Endothelial cell of umbilical vein (primary cell): ENCODE results near the gene CLDN9. TPM values are rescaled to one million over a fixed set of nuclear protein-coding genes. Genes with fewer than 3 reads are reported as not detected.

ENCODE experiments used
- BruUV-seq: library from RNA; stranded (reverse); fragments of 400-500 nt; replicated peaks from 2 replicates; lab custom pipeline; 2021; lab: Mats Ljungman, UMichigan
- CTCF ChIA-PET: fragments of 300-600, 350-600 bp; sonication (Branson Sonifier 250); formaldehyde crosslinking; loops from one replicate; lab custom pipeline; 2021; ENCODE audit warnings: antibody characterized with exemption, inconsistent platforms; lab: Charles Lee
- POLR2A ChIA-PET: fragments of 300-600, 350-600 bp; sonication (Branson Sonifier 250); formaldehyde crosslinking; loops from one replicate; lab custom pipeline; 2021; ENCODE audit warnings: antibody characterized with exemption, inconsistent platforms; lab: Charles Lee
- DNase-seq: peaks from one replicate; pipeline ENCODE4 v3.0.0-alpha.2; 2011; ENCODE audit warnings: low read depth, low spot score
- FAIRE-seq: peaks from 2 replicates; lab custom pipeline; 2011; peaks lifted over from hg19 to GRCh38; lab: Jason Lieb, UNC
- H2AFZ ChIP-seq: 2 replicates; pipeline ENCODE4 v1.6.0; 2012; ENCODE audit warnings: low read depth, low read length, control low read depth, inconsistent platforms
- H3K27ac ChIP-seq: 2 replicates; pipeline ENCODE4 v1.5.1; 2011; ENCODE audit warnings: low read depth, mild to moderate bottlenecking, control low read depth, low read length, moderate library complexity; ENCODE audit not compliant: insufficient read depth
- H3K27me3 ChIP-seq, 2 experiments: 2 replicates each; pipeline versions ENCODE4 v1.6.0 to v1.6.1; 2011; ENCODE audit warnings: low read length in 2 of 2, mixed read lengths in 1 of 2; ENCODE audit not compliant: control insufficient read depth in 2 of 2, insufficient read depth in 2 of 2
- H3K36me3 ChIP-seq, 2 experiments: 2 replicates in 1 of 2; 3 replicates in 1 of 2; pipeline ENCODE4 v1.5.1; 2011; ENCODE audit warnings: low read length in 2 of 2, mild to moderate bottlenecking in 1 of 2, moderate library complexity in 1 of 2; ENCODE audit not compliant: control insufficient read depth in 2 of 2, insufficient read depth in 2 of 2; ENCODE audit errors: extremely low read depth in 1 of 2
- H3K4me1 ChIP-seq: 3 replicates; pipeline ENCODE4 v1.5.1; 2011; ENCODE audit warnings: mild to moderate bottlenecking, low read length; ENCODE audit not compliant: control insufficient read depth, insufficient read depth; ENCODE audit errors: extremely low read depth
- H3K4me2 ChIP-seq: 2 replicates; pipeline ENCODE4 v1.6.1; 2011; ENCODE audit warnings: low read length, control low read depth, mixed read lengths; ENCODE audit not compliant: insufficient read depth
- H3K4me3 ChIP-seq, 3 experiments: fragments of 200-600 bp in 1 of 3; sonication (generic), shearing (Covaris generic) in 1 of 3; replicated peaks in 1 of 3; 2 replicates each; pipeline ENCODE4 v1.5.1; 2011 to 2016; ENCODE audit warnings: control low read depth in 3 of 3, low read length in 3 of 3, mild to moderate bottlenecking in 2 of 3, inconsistent platforms in 1 of 3, low read depth in 1 of 3, moderate library complexity in 1 of 3; ENCODE audit not compliant: insufficient read depth in 1 of 3
- H3K79me2 ChIP-seq: 2 replicates; pipeline ENCODE4 v1.6.0; 2012; ENCODE audit warnings: low read length, inconsistent platforms; ENCODE audit not compliant: control insufficient read depth, insufficient read depth
- H3K9ac ChIP-seq: replicated peaks from 2 replicates; pipeline ENCODE3; 2011; ENCODE audit warnings: low read length, control low read depth; ENCODE audit not compliant: insufficient read depth; ENCODE audit errors: extremely low read depth
- H3K9me1 ChIP-seq: replicated peaks from 3 replicates; pipeline ENCODE4 v1.6.0; 2011; ENCODE audit warnings: mild to moderate bottlenecking, low read length; ENCODE audit not compliant: control insufficient read depth, insufficient read depth; ENCODE audit errors: extremely low read depth
- H3K9me3 ChIP-seq: replicated peaks from 2 replicates; pipeline ENCODE4 v1.5.1; 2012; ENCODE audit warnings: low read length, inconsistent platforms; ENCODE audit not compliant: control insufficient read depth, insufficient read depth
- H4K20me1 ChIP-seq: replicated peaks from 2 replicates; pipeline ENCODE3; 2011; ENCODE audit warnings: mild to moderate bottlenecking, low read length; ENCODE audit not compliant: control insufficient read depth, insufficient read depth; ENCODE audit errors: extremely low read depth
- EZH2 ChIP-seq: IDR thresholded peaks from 2 replicates; pipeline ENCODE4 v1.6.1; 2012; ENCODE audit warnings: borderline replicate concordance, low read depth, mild to moderate bottlenecking, moderate library complexity, low read length, inconsistent platforms; ENCODE audit not compliant: severe bottlenecking
- FOS ChIP-seq: IDR thresholded peaks from 2 replicates; pipeline ENCODE4 v1.6.1; 2011; ENCODE audit warnings: mild to moderate bottlenecking, low read length, moderate library complexity, borderline replicate concordance; ENCODE audit not compliant: insufficient read depth
- GATA2 ChIP-seq: IDR thresholded peaks from 2 replicates; pipeline ENCODE4 v1.7.0; 2011; ENCODE audit warnings: low read depth, mild to moderate bottlenecking, moderate library complexity, mixed read lengths, low read length; ENCODE audit not compliant: insufficient read length, insufficient read depth
- JUN ChIP-seq: IDR thresholded peaks from 2 replicates; pipeline ENCODE4 v1.6.1; 2011; ENCODE audit warnings: borderline replicate concordance, low read depth; ENCODE audit not compliant: insufficient read length, insufficient read depth
- MYC ChIP-seq: IDR thresholded peaks from one replicate; pipeline ENCODE4 v1.6.1; 2011; ENCODE audit warnings: mild to moderate bottlenecking, low read depth, low read length
- POLR2A ChIP-seq: IDR thresholded peaks from 2 replicates; pipeline ENCODE4 v1.6.1; 2012; ENCODE audit warnings: low read depth, mild to moderate bottlenecking, control low read depth, low read length
- POLR2AphosphoS5 ChIP-seq: IDR thresholded peaks from 2 replicates; pipeline ENCODE4 v1.6.1; 2012; ENCODE audit warnings: low read depth, mild to moderate bottlenecking, control low read depth, low read length, moderate library complexity; ENCODE audit not compliant: insufficient read depth
- dilution Hi-C: fragments of 300-500 bp; cut with MboI; formaldehyde crosslinking; loops from one replicate; pipeline ENCODE4 v1.15.0; 2019; ENCODE audit warnings: low sequenced_read_pairs; ENCODE audit not compliant: extremely low pct_ligation_motif_present
- intact Hi-C: fragments of 100-400 bp; cut with micrococcal nuclease; formaldehyde crosslinking; loops from one replicate; pipeline ENCODE4 v1.10.0; 2022
- polyA plus RNA-seq, 4 experiments: library from polyadenylated mRNA; depleted of rRNA in 3 of 4; stranded (reverse) in 3 of 4; unstranded in 1 of 4; fragments of >200 nt; gene quantifications; 2 replicates each; pipeline versions ENCODE4 v1.2.1 to v1.2.3, GENCODE V29; 2011 to 2012; ENCODE audit warnings: missing spikeins in 1 of 4
- total RNA-seq: library from RNA; stranded (reverse); gene quantifications from 2 replicates; pipeline ENCODE4 v1.2.3, GENCODE V29; 2021
- TF ChIP-seq, protein P1 (sequence below): IDR thresholded peaks from 2 replicates; pipeline ENCODE4 v1.6.1; 2011; ENCODE audit not compliant: insufficient read depth, insufficient read length
- TF ChIP-seq, protein P2 (sequence below), 2 donors: IDR thresholded peaks; 1 replicate in 1 of 2; 2 replicates in 1 of 2; pipeline ENCODE4 v1.5.1; 2011; ENCODE audit warnings: low read length in 2 of 2, mild to moderate bottlenecking in 2 of 2, moderate library complexity in 2 of 2, control low read depth in 1 of 2, inconsistent platforms in 1 of 2, low read depth in 1 of 2; ENCODE audit not compliant: insufficient read depth in 1 of 2; ENCODE audit errors: extremely low read depth in 1 of 2

The CLDN9 gene
- total and polyA plus RNA-seq, 2 donors (not counting 3 experiments of a cell fraction or from before 2014, with no cell fraction given): 0.06 TPM; not detected in 1

DNA sequence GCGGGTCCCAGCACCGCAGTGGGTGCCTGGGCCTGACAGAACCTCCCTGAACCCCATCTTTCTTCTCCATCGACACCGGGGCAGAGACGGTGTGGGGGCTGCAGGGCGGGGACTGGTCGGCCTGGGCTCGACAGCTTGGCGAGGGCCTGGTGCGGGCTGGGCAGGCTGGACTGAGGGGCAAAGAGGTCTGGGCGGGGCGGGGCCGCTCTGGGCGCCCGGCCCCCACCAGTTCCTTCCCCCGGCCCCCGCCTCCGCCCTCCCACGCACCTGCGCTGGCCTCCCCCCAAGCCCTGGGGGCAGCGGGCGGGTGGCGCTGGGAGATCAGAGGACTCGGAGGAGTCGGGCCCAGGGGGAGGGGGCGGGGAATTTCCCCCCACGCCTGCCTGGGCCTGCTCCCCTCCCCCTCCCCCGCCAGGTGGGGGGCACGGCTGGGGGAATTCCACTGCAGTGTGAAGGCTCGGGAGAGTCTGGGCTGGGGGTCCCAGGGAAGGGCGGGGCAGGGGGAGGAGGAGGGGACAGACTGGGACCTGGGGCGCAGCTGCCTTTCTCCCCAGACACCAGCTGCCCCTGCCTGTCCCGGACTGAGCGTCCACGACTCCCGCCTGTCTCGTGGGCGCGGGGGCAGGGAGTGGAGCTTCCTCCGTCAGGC is 49.5 kb upstream of the CLDN9 start:
- ChIA-PET CTCF (interaction anchor here (1.4 kb wide), 1 partner anchor 124 kb away, joined by 5 read pairs; no protein-coding TSS in a partner anchor), POLR2A (no interaction called here)
- Histone ChIP-seq H4K20me1 (no peaks in the 10 kb centered on the region), H3K9ac (no peak overlapping the region), H3K4me2 (no peak overlapping the region), H3K9me1 (no peaks in the 10 kb centered on the region), H3K9me3 (no peaks in the 10 kb centered on the region), H2AFZ (no peak overlapping the region), H3K27me3 (peaks cover 29 to 54% of the 10 kb centered on the region in 2 experiments), H3K79me2 (no peaks in the 10 kb centered on the region), H3K4me1 (peaks cover 7% of the 10 kb centered on the region), H3K36me3 (no peaks in the 10 kb centered on the region), H3K4me3 (no peak overlapping the region), H3K27ac (no peak overlapping the region)
- no TSS peak for BruUV-seq
- intact Hi-C loops (no loop called here), dilution Hi-C loops (no loop called here)
- no peak for DNase-seq
- FAIRE-seq: no peak
- no peak for TF ChIP-seq POLR2A
- TF ChIP-seq MYC: no peak
- TF ChIP-seq, protein P1, sequence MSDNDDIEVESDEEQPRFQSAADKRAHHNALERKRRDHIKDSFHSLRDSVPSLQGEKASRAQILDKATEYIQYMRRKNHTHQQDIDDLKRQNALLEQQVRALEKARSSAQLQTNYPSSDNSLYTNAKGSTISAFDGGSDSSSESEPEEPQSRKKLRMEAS: no peak
- TF ChIP-seq EZH2: no peak
- no peak for TF ChIP-seq GATA2
- no peak for TF ChIP-seq POLR2AphosphoS5
- TF ChIP-seq, protein P2, sequence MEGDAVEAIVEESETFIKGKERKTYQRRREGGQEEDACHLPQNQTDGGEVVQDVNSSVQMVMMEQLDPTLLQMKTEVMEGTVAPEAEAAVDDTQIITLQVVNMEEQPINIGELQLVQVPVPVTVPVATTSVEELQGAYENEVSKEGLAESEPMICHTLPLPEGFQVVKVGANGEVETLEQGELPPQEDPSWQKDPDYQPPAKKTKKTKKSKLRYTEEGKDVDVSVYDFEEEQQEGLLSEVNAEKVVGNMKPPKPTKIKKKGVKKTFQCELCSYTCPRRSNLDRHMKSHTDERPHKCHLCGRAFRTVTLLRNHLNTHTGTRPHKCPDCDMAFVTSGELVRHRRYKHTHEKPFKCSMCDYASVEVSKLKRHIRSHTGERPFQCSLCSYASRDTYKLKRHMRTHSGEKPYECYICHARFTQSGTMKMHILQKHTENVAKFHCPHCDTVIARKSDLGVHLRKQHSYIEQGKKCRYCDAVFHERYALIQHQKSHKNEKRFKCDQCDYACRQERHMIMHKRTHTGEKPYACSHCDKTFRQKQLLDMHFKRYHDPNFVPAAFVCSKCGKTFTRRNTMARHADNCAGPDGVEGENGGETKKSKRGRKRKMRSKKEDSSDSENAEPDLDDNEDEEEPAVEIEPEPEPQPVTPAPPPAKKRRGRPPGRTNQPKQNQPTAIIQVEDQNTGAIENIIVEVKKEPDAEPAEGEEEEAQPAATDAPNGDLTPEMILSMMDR (IDR thresholded peaks at IDR 0.05; ENCODE audit: extremely low read depth in 1 of 2, insufficient read depth in 1 of 2, low read depth in 1 of 2, low read length in 2 of 2): no peak
- no peak for TF ChIP-seq FOS
- no peak for TF ChIP-seq JUN
